BLaER1 (cell line): Measurements from ENCODE around the gene ETFA.

Source experiments
- H3K27ac ChIP-seq: shearing (Covaris generic); formaldehyde crosslinking; 2 replicates; pipeline ENCODE4 v1.8.1; 2022
- H3K27me3 ChIP-seq: shearing (Covaris generic); formaldehyde crosslinking; 2 replicates; pipeline ENCODE4 v1.8.1; 2022
- H3K36me3 ChIP-seq: shearing (Covaris generic); formaldehyde crosslinking; 2 replicates; pipeline ENCODE4 v1.8.1; 2022
- H3K4me1 ChIP-seq: shearing (Covaris generic); formaldehyde crosslinking; 2 replicates; pipeline ENCODE4 v1.8.1; 2022
- H3K4me2 ChIP-seq: shearing (Covaris generic); formaldehyde crosslinking; 2 replicates; pipeline ENCODE4 v1.8.1; 2022
- H3K4me3 ChIP-seq: shearing (Covaris generic); formaldehyde crosslinking; 2 replicates; pipeline ENCODE4 v1.8.1; 2022
- H3K9ac ChIP-seq: shearing (Covaris generic); formaldehyde crosslinking; 2 replicates; pipeline ENCODE4 v1.8.1; 2022
- H3K9me3 ChIP-seq: shearing (Covaris generic); formaldehyde crosslinking; 2 replicates; pipeline ENCODE4 v1.8.1; 2022
- H4K20me1 ChIP-seq: shearing (Covaris generic); formaldehyde crosslinking; 2 replicates; pipeline ENCODE4 v1.8.1; 2022
- Cebpa-rat ChIP-seq: shearing (Covaris generic); IDR thresholded peaks from 2 replicates; pipeline ENCODE4 v1.8.1; 2022

Gene ETFA

GRCh38 chr15:76346669-76347481, 35.6 kb upstream of the ETFA start:
- Histone ChIP-seq H3K4me1 (peaks cover under 1% of the 10 kb centered on the region; the same call in 1 of the 2 replicates), H3K9ac (no peak overlapping the region), H4K20me1 (peaks cover 51% of the 10 kb centered on the region), H3K27ac (no peak overlapping the region), H3K9me3 (peaks cover 47% of the 10 kb centered on the region), H3K27me3 (peaks cover 64% of the 10 kb centered on the region), H3K4me3 (peak overlapping the region; percentile 34; the same call in 1 of the 2 replicates), H3K36me3 (peaks cover 13% of the 10 kb centered on the region), H3K4me2 (no peak overlapping the region)
- TF ChIP-seq Cebpa-rat = no peak

GRCh38 chr15:76345880-76346668, 34.8 kb upstream of the ETFA start:
- H3K4me1 ChIP-seq = peaks cover 8% of the 10 kb centered on the region
- no peak for TF ChIP-seq Cebpa-rat
- H3K4me2 ChIP-seq = no peak overlapping the region
- peaks cover 13% of the 10 kb centered on the region for H3K36me3 ChIP-seq
- H3K27ac ChIP-seq = no peak overlapping the region
- no peak overlapping the region for H3K9ac ChIP-seq
- peaks cover 48% of the 10 kb centered on the region for H3K9me3 ChIP-seq
- peaks cover 72% of the 10 kb centered on the region for H3K27me3 ChIP-seq
- H4K20me1 ChIP-seq = peaks cover 59% of the 10 kb centered on the region
- H3K4me3 ChIP-seq = peak overlapping the region; percentile 34; the same call in 1 of the 2 replicates

GRCh38 chr15:76345583-76345879, 34.3 kb upstream of the ETFA start:
- Histone ChIP-seq H3K4me2 (no peak overlapping the region), H3K9ac (no peak overlapping the region)

GRCh38 chr15:76344893-76345582, 33.8 kb upstream of the ETFA start:
- Histone ChIP-seq H4K20me1 (peaks cover 69% of the 10 kb centered on the region), H3K9ac (no peak overlapping the region), H3K4me3 (no peak overlapping the region), H3K27ac (no peak overlapping the region), H3K36me3 (peaks cover 13% of the 10 kb centered on the region), H3K4me1 (peaks cover 19% of the 10 kb centered on the region), H3K27me3 (peaks cover 82% of the 10 kb centered on the region), H3K4me2 (no peak overlapping the region), H3K9me3 (peaks cover 48% of the 10 kb centered on the region)
- no peak for TF ChIP-seq Cebpa-rat

More at GRCh38 chr15:76345583-76345879, 34.3 kb upstream of the ETFA start:
- Histone ChIP-seq H4K20me1 (peaks cover 64% of the 10 kb centered on the region), H3K4me3 (no peak overlapping the region), H3K9me3 (peaks cover 48% of the 10 kb centered on the region), H3K36me3 (peaks cover 13% of the 10 kb centered on the region), H3K4me1 (peaks cover 14% of the 10 kb centered on the region), H3K27ac (no peak overlapping the region), H3K27me3 (peaks cover 78% of the 10 kb centered on the region)
- no peak for TF ChIP-seq Cebpa-rat

- Histone ChIP-seq H3K4me2 (no peak overlapping the region), H3K36me3 (peaks cover 13% of the 10 kb centered on the region), H3K9me3 (peaks cover 48% of the 10 kb centered on the region), H3K4me3 (no peak overlapping the region), H3K9ac (no peak overlapping the region), H4K20me1 (peaks cover 85% of the 10 kb centered on the region), H3K27me3 (peaks cover 96% of the 10 kb centered on the region), H3K27ac (no peak overlapping the region), H3K4me1 (peaks cover 27% of the 10 kb centered on the region)
- TF ChIP-seq Cebpa-rat = no peak
These were observed 32.2 kb upstream of the ETFA start for GRCh38 chr15:76343313-76343996.

- no peak overlapping the region for H3K27ac ChIP-seq
- H3K4me3 ChIP-seq = peak overlapping the region; percentile 59; the same call in 1 of the 2 replicates
- H4K20me1 ChIP-seq = peaks cover 94% of the 10 kb centered on the region
- H3K9ac ChIP-seq = no peak overlapping the region
- H3K4me1 ChIP-seq = peaks cover 27% of the 10 kb centered on the region
- TF ChIP-seq Cebpa-rat = no peak
- no peak overlapping the region for H3K4me2 ChIP-seq
- peaks cover 100% of the 10 kb centered on the region for H3K27me3 ChIP-seq
- H3K36me3 ChIP-seq = peaks cover 13% of the 10 kb centered on the region
- H3K9me3 ChIP-seq = peaks cover 44% of the 10 kb centered on the region
These were observed 31.3 kb upstream of the ETFA start for GRCh38 chr15:76342382-76343201.

- peaks cover 100% of the 10 kb centered on the region for H3K27me3 ChIP-seq
- peaks cover 97% of the 10 kb centered on the region for H4K20me1 ChIP-seq
These were observed 30.8 kb upstream of the ETFA start for GRCh38 chr15:76342058-76342381.

GRCh38 chr15:76341366-76342057, 30.2 kb upstream of the ETFA start:
- H3K27me3 ChIP-seq = peaks cover 100% of the 10 kb centered on the region
- peak overlapping the region; percentile 59 for H3K4me3 ChIP-seq

More at GRCh38 chr15:76342058-76342381, 30.8 kb upstream of the ETFA start:
- Histone ChIP-seq H3K9ac (no peak overlapping the region), H3K4me1 (peaks cover 27% of the 10 kb centered on the region), H3K27ac (no peak overlapping the region), H3K36me3 (peaks cover 10% of the 10 kb centered on the region), H3K9me3 (peaks cover 38% of the 10 kb centered on the region), H3K4me2 (peak overlapping the region; percentile 83), H3K4me3 (peak overlapping the region; percentile 59)
- TF ChIP-seq Cebpa-rat = no peak

More at GRCh38 chr15:76341366-76342057, 30.2 kb upstream of the ETFA start:
- Histone ChIP-seq H3K9ac (no peak overlapping the region), H3K4me1 (peaks cover 27% of the 10 kb centered on the region), H4K20me1 (peaks cover 97% of the 10 kb centered on the region), H3K36me3 (peaks cover 5% of the 10 kb centered on the region), H3K27ac (no peak overlapping the region), H3K9me3 (peaks cover 33% of the 10 kb centered on the region), H3K4me2 (peak overlapping the region; percentile 83)
- TF ChIP-seq Cebpa-rat = no peak
